HEK293 (cell line): ENCODE results near the gene ASTN2.

Experiments used
- CTCF ChIA-PET: fragments of 350-600 bp; formaldehyde crosslinking; extraction: SDS; loops from one replicate; lab custom pipeline; 2021; ENCODE audit warnings: antibody characterized with exemption; lab: Yijun Ruan, JAX
- POLR2A ChIA-PET: fragments of 300-600 bp; formaldehyde crosslinking; extraction: SDS; loops from one replicate; lab custom pipeline; 2020; ENCODE audit warnings: antibody characterized with exemption, inconsistent platforms; lab: Yijun Ruan, JAX
- H3K27ac ChIP-seq: fragments of 200-500 bp; sonication (Bioruptor generic); 2 replicates; pipeline ENCODE4 v1.5.1; 2014; ENCODE audit warnings: low read depth, low read length, control low read depth, inconsistent platforms; ENCODE audit errors: extremely low read depth
- H3K36me3 ChIP-seq, 2 experiments: fragments of 200-500 bp in 1 of 2; sonication (Bioruptor generic) in 1 of 2; 1 replicate in 1 of 2; 2 replicates in 1 of 2; pipeline ENCODE4 v1.5.1; 2014 to 2017; ENCODE audit warnings: inconsistent platforms in 2 of 2, low read length in 2 of 2; ENCODE audit not compliant: control insufficient read depth in 2 of 2, insufficient read depth in 1 of 2
- H3K4me1 ChIP-seq: fragments of 200-500 bp; sonication (Bioruptor generic); 2 replicates; pipeline ENCODE4 v1.5.1; 2014; ENCODE audit warnings: mild to moderate bottlenecking, low read length, inconsistent platforms; ENCODE audit not compliant: control insufficient read depth, insufficient read depth
- H3K4me3 ChIP-seq: 2 replicates; pipeline ENCODE4 v1.5.1; 2011; ENCODE audit warnings: low read depth, mild to moderate bottlenecking, control low read depth, low read length, moderate library complexity
- H3K9me3 ChIP-seq: fragments of 200-500 bp; sonication (Bioruptor generic); 2 replicates; pipeline ENCODE4 v1.5.1; 2014; ENCODE audit warnings: low read depth, low read length, inconsistent platforms; ENCODE audit not compliant: control insufficient read depth, insufficient read depth
- BCL11A ChIP-seq: fragments of 450-650 bp; formaldehyde crosslinking; IDR thresholded peaks from 2 replicates; pipeline ENCODE4 v1.5.1; 2016; ENCODE audit warnings: low read depth, missing biosample characterization, missing genetic modification characterization
- GLI2 ChIP-seq: fragments of 450-650 bp; formaldehyde crosslinking; IDR thresholded peaks from 2 replicates; pipeline ENCODE4; 2017; ENCODE audit warnings: missing biosample characterization, missing genetic modification characterization, low read depth, borderline replicate concordance
- KLF10 ChIP-seq: fragments of 450-650 bp; IDR thresholded peaks from 2 replicates; pipeline ENCODE4 v1.5.1; 2018; ENCODE audit warnings: missing biosample characterization, mild to moderate bottlenecking, missing genetic modification characterization
- ZBTB20 ChIP-seq: fragments of 450-650 bp; formaldehyde crosslinking; IDR thresholded peaks from 2 replicates; pipeline ENCODE4 v1.5.1; 2016; ENCODE audit warnings: missing biosample characterization, missing genetic modification characterization
- ZBTB21 ChIP-seq: fragments of 450-650 bp; formaldehyde crosslinking; IDR thresholded peaks from 2 replicates; pipeline ENCODE4 v1.5.1; 2017; ENCODE audit warnings: missing biosample characterization, missing genetic modification characterization
- ZBTB7A ChIP-seq: fragments of 450-650 bp; formaldehyde crosslinking; IDR thresholded peaks from 2 replicates; pipeline ENCODE4 v1.5.1; 2016; ENCODE audit warnings: low read depth, missing biosample characterization, missing genetic modification characterization
- ZNF211 ChIP-seq: fragments of 450-650 bp; formaldehyde crosslinking; IDR thresholded peaks from 2 replicates; pipeline ENCODE4 v1.5.1; 2016; ENCODE audit warnings: low read depth, missing biosample characterization, missing genetic modification characterization
- ZNF23 ChIP-seq: fragments of 450-650 bp; formaldehyde crosslinking; IDR thresholded peaks from 2 replicates; pipeline ENCODE4 v1.5.1; 2016; ENCODE audit warnings: missing biosample characterization, missing genetic modification characterization, borderline replicate concordance
- ZNF302 ChIP-seq: fragments of 450-650 bp; formaldehyde crosslinking; IDR thresholded peaks from 2 replicates; pipeline ENCODE4 v1.5.1; 2016; ENCODE audit warnings: missing biosample characterization, missing genetic modification characterization, low read depth
- ZNF341 ChIP-seq: fragments of 450-650 bp; formaldehyde crosslinking; IDR thresholded peaks from 2 replicates; pipeline ENCODE4; 2016; ENCODE audit warnings: low read depth, missing biosample characterization, missing genetic modification characterization
- ZNF416 ChIP-seq: fragments of 450-650 bp; formaldehyde crosslinking; IDR thresholded peaks from 2 replicates; pipeline ENCODE4 v1.5.1; 2016; ENCODE audit warnings: missing biosample characterization, missing genetic modification characterization
- ZNF48 ChIP-seq: fragments of 450-650 bp; formaldehyde crosslinking; IDR thresholded peaks from 2 replicates; pipeline ENCODE4 v1.5.1; 2016; ENCODE audit warnings: missing biosample characterization, missing genetic modification characterization
- ZNF514 ChIP-seq: fragments of 450-650 bp; formaldehyde crosslinking; IDR thresholded peaks from 2 replicates; pipeline ENCODE4 v1.5.1; 2016; ENCODE audit warnings: missing biosample characterization, missing genetic modification characterization
- ZNF660 ChIP-seq: fragments of 450-650 bp; IDR thresholded peaks from 2 replicates; pipeline ENCODE4 v1.5.1; 2018; ENCODE audit warnings: missing biosample characterization, mild to moderate bottlenecking, missing genetic modification characterization
- ZNF747 ChIP-seq: fragments of 450-650 bp; formaldehyde crosslinking; IDR thresholded peaks from 2 replicates; pipeline ENCODE4 v1.5.1; 2016; ENCODE audit warnings: missing biosample characterization, missing genetic modification characterization
- ZNF76 ChIP-seq: fragments of 450-650 bp; formaldehyde crosslinking; IDR thresholded peaks from 2 replicates; pipeline ENCODE4; 2016; ENCODE audit warnings: low read depth, missing biosample characterization, missing genetic modification characterization, borderline replicate concordance
- ZNF777 ChIP-seq: fragments of 450-650 bp; formaldehyde crosslinking; IDR thresholded peaks from 2 replicates; pipeline ENCODE4 v1.5.1; 2017; ENCODE audit warnings: missing biosample characterization, missing genetic modification characterization, borderline replicate concordance
- ZNF792 ChIP-seq: fragments of 450-650 bp; formaldehyde crosslinking; IDR thresholded peaks from 2 replicates; pipeline ENCODE4 v1.5.1; 2016; ENCODE audit warnings: missing biosample characterization, missing genetic modification characterization
- TF ChIP-seq, protein P1 (sequence below): fragments of 450-650 bp; formaldehyde crosslinking; IDR thresholded peaks from 2 replicates; pipeline ENCODE4 v1.5.1; 2016; ENCODE audit warnings: missing biosample characterization, missing genetic modification characterization
- TF ChIP-seq, protein P2 (sequence below): fragments of 450-650 bp; formaldehyde crosslinking; IDR thresholded peaks from 2 replicates; pipeline ENCODE4 v1.5.1; 2016; ENCODE audit warnings: missing biosample characterization, missing genetic modification characterization
- TF ChIP-seq, protein P3 (sequence below): fragments of 450-650 bp; formaldehyde crosslinking; IDR thresholded peaks from 2 replicates; pipeline ENCODE4 v1.5.1; 2016; ENCODE audit warnings: missing biosample characterization, missing genetic modification characterization
- TF ChIP-seq, protein P4 (sequence below): fragments of 450-650 bp; formaldehyde crosslinking; IDR thresholded peaks from 2 replicates; pipeline ENCODE4 v1.5.1; 2016; ENCODE audit warnings: missing biosample characterization, missing genetic modification characterization
- TF ChIP-seq, protein P5 (sequence below): fragments of 450-650 bp; formaldehyde crosslinking; IDR thresholded peaks from 2 replicates; pipeline ENCODE4 v1.5.1; 2016; ENCODE audit warnings: missing biosample characterization, missing genetic modification characterization

ASTN2 gene

DNA sequence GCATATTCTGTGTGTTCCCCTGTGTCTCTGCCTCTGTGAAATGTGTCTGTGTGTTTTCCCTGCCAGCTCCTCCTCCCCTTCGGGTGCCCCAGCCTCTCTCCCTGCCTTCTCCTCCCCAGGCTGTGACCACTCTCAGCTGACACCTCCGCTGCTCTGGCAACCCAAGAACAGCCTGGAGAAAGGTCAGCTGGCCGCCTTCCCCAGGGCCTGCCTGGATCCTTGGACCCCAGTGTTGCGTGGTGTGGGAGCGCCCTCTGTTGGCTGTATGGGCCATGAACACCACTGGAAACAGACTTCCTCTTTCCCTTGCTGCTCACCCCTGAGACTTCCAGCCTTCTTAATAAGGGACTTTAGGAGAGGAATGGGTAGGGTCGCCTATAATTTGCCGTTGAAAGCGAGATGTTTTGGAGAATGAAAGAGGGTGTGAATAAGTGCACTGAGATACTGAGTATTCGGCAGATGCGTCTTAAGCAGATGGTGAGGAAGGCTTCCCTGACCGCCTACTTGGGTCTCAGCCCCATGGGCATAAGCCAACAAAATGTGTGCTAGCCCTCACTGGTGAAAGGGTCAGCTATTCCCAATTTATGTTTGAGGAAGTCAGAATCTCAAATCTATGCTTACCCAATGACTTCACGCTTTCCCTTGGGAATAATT is 842.6 kb downstream of the ASTN2 start (continued):
- TF ChIP-seq ZNF341 (tag by site-specific recombination) = peak; percentile 26; the same call in 1 of the 2 replicates
- TF ChIP-seq ZNF76 (tag by site-specific recombination) = no peak
- TF ChIP-seq, protein P1, sequence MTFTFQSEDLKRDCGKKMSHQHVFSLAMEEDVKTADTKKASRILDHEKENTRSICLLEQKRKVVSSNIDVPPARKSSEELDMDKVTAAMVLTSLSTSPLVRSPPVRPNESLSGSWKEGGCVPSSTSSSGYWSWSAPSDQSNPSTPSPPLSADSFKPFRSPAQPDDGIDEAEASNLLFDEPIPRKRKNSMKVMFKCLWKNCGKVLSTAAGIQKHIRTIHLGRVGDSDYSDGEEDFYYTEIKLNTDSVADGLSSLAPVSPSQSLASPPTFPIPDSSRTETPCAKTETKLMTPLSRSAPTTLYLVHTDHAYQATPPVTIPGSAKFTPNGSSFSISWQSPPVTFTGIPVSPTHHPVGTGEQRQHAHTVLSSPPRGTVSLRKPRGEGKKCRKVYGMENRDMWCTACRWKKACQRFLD (tag by site-specific recombination) = no peak
- no peak for TF ChIP-seq GLI2 (tag by site-specific recombination)
- no peak for TF ChIP-seq ZNF777 (tag by site-specific recombination)

DNA sequence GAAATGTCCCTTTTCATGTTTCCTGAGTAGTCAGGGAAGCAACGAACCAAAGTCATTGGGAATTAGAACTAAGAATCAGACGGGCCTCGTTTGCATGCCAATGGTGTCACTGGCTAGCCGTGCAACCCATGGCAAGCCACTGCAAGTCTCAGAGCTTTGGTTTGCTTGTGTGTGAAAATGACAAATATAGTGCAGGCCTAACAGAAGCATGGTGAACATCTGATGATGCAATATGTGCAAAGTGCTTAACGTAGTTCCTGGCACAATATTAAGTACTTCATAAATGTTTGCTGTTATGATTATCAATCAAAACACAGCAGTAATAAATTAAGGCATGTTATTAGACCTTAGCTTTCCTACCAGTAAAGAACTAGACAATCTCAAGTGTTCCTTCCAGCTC is 845.7 kb downstream of the ASTN2 start:
- Histone ChIP-seq H3K36me3 (no peaks in the 10 kb centered on the region), H3K4me1 (peaks cover 4% of the 10 kb centered on the region), H3K27ac (no peak overlapping the region), H3K9me3 (no peaks in the 10 kb centered on the region), H3K4me3 (no peak overlapping the region)
- TF ChIP-seq ZBTB20 (tag by site-specific recombination) = no peak
- TF ChIP-seq ZNF416 (tag by site-specific recombination) = no peak
- TF ChIP-seq KLF10 (tag by site-specific recombination) = no peak
- TF ChIP-seq, protein P2, sequence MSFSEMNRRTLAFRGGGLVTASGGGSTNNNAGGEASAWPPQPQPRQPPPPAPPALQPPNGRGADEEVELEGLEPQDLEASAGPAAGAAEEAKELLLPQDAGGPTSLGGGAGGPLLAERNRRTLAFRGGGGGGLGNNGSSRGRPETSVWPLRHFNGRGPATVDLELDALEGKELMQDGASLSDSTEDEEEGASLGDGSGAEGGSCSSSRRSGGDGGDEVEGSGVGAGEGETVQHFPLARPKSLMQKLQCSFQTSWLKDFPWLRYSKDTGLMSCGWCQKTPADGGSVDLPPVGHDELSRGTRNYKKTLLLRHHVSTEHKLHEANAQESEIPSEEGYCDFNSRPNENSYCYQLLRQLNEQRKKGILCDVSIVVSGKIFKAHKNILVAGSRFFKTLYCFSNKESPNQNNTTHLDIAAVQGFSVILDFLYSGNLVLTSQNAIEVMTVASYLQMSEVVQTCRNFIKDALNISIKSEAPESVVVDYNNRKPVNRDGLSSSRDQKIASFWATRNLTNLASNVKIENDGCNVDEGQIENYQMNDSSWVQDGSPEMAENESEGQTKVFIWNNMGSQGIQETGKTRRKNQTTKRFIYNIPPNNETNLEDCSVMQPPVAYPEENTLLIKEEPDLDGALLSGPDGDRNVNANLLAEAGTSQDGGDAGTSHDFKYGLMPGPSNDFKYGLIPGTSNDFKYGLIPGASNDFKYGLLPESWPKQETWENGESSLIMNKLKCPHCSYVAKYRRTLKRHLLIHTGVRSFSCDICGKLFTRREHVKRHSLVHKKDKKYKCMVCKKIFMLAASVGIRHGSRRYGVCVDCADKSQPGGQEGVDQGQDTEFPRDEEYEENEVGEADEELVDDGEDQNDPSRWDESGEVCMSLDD (tag by site-specific recombination) = no peak
- TF ChIP-seq ZNF48 = no peak
- TF ChIP-seq ZNF777 (tag by site-specific recombination) = no peak
- TF ChIP-seq ZNF211 = no peak
- no peak for TF ChIP-seq ZNF302 (tag by site-specific recombination)
- TF ChIP-seq ZNF747 (tag by site-specific recombination) = no peak
- POLR2A ChIA-PET = no interaction called here
- CTCF ChIA-PET = interaction anchor here (0.6 to 2.2 kb wide), 9 partner anchors 8 to 979 kb away, joined by 3 to 8 read pairs (median 4); no protein-coding TSS in a partner anchor

DNA sequence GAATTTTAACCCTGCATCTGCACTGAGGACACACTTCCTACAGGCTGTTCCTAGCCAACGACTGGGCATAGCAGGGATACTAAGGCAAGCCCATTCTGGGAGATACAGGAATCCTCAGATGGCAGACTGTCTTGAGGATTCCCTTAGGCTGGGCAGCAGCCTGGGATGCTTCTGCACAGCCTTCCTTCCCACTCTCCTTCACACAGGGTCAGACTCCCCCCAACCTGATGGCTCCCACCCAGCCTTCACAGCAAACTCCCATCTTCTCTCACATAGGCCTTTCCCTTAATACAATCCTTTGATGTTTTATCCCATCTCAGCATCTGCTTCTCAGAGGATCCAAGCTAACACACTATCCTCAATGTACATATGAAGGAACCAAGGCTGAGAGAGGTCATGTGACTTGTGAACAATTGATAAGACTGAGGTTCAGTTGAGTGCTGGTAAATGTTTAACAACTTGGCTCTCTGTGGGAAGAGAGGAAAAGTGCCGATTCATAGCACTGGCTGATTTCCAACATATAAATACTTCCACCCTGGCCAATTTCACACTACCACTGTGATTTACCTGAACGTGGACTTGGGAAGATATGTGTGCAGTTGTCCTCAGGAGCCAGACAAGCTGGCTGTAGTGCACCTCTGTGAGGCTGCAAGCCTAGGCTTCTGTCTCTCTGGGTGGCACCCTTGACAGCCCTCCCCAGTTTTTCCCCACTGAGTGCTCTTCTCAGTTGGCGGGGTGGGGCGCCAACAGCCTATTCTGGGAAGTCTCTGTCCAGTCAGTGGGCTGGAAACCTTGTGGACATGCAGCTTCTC is 848.0 kb downstream of the ASTN2 start:
- H3K4me1 ChIP-seq = no peaks in the 10 kb centered on the region
- ChIA-PET CTCF (interaction anchor here (2.1 to 2.2 kb wide), 2 partner anchors 9 to 974 kb away, joined by 6 to 8 read pairs; no protein-coding TSS in a partner anchor), POLR2A (no interaction called here)
- H3K4me3 ChIP-seq = no peak overlapping the region
- no peaks in the 10 kb centered on the region for H3K36me3 ChIP-seq
- H3K9me3 ChIP-seq = no peaks in the 10 kb centered on the region
- no peak overlapping the region for H3K27ac ChIP-seq
- TF ChIP-seq ZNF660 (tag by site-specific recombination) (no peak), ZNF792 (tag by site-specific recombination) (no peak), ZNF23 (tag by site-specific recombination) (no peak), ZBTB7A (tag by site-specific recombination) (no peak), ZNF514 (tag by site-specific recombination) (no peak), BCL11A (tag by site-specific recombination) (no peak), ZBTB21 (tag by site-specific recombination) (no peak)
- TF ChIP-seq, protein P3, sequence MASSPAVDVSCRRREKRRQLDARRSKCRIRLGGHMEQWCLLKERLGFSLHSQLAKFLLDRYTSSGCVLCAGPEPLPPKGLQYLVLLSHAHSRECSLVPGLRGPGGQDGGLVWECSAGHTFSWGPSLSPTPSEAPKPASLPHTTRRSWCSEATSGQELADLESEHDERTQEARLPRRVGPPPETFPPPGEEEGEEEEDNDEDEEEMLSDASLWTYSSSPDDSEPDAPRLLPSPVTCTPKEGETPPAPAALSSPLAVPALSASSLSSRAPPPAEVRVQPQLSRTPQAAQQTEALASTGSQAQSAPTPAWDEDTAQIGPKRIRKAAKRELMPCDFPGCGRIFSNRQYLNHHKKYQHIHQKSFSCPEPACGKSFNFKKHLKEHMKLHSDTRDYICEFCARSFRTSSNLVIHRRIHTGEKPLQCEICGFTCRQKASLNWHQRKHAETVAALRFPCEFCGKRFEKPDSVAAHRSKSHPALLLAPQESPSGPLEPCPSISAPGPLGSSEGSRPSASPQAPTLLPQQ (tag by site-specific recombination) = no peak
- TF ChIP-seq, protein P4, sequence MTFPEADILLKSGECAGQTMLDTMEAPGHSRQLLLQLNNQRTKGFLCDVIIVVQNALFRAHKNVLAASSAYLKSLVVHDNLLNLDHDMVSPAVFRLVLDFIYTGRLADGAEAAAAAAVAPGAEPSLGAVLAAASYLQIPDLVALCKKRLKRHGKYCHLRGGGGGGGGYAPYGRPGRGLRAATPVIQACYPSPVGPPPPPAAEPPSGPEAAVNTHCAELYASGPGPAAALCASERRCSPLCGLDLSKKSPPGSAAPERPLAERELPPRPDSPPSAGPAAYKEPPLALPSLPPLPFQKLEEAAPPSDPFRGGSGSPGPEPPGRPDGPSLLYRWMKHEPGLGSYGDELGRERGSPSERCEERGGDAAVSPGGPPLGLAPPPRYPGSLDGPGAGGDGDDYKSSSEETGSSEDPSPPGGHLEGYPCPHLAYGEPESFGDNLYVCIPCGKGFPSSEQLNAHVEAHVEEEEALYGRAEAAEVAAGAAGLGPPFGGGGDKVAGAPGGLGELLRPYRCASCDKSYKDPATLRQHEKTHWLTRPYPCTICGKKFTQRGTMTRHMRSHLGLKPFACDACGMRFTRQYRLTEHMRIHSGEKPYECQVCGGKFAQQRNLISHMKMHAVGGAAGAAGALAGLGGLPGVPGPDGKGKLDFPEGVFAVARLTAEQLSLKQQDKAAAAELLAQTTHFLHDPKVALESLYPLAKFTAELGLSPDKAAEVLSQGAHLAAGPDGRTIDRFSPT (tag by site-specific recombination) = no peak
- TF ChIP-seq, protein P5, sequence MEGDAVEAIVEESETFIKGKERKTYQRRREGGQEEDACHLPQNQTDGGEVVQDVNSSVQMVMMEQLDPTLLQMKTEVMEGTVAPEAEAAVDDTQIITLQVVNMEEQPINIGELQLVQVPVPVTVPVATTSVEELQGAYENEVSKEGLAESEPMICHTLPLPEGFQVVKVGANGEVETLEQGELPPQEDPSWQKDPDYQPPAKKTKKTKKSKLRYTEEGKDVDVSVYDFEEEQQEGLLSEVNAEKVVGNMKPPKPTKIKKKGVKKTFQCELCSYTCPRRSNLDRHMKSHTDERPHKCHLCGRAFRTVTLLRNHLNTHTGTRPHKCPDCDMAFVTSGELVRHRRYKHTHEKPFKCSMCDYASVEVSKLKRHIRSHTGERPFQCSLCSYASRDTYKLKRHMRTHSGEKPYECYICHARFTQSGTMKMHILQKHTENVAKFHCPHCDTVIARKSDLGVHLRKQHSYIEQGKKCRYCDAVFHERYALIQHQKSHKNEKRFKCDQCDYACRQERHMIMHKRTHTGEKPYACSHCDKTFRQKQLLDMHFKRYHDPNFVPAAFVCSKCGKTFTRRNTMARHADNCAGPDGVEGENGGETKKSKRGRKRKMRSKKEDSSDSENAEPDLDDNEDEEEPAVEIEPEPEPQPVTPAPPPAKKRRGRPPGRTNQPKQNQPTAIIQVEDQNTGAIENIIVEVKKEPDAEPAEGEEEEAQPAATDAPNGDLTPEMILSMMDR (tag by site-specific recombination) = no peak
